Activated CD4-positive, alpha-beta memory T cell treated with anti-CD3 and anti-CD28 coated beads for 36 hours (primary cell): Measurements from ENCODE around the gene GAS6. TPM values are rescaled to one million over a fixed set of nuclear protein-coding genes. Genes with fewer than 3 reads are reported as not detected.
A peak's percentile ranks its signal among the peaks of the same experiment; 100 is the strongest.
"Not testable (repeated sequence)": the region's sequence is repeated elsewhere in the genome, so short reads cannot be mapped to it uniquely, and the experiment has no call there.

Experiments used
- CTCF ChIA-PET: fragments of 350-600 bp; sonication (Branson Sonifier 250); formaldehyde crosslinking; loops from one replicate; lab custom pipeline; 2021; ENCODE audit warnings: antibody characterized with exemption, inconsistent platforms; lab: Charles Lee
- POLR2A ChIA-PET: fragments of 350-600 bp; sonication (Branson Sonifier 250); formaldehyde crosslinking; loops from one replicate; lab custom pipeline; 2021; ENCODE audit warnings: antibody characterized with exemption; lab: Charles Lee
- DNase-seq: peaks from one replicate; pipeline ENCODE4 v3.0.0-alpha.2; 2020
- H3K27ac Mint-ChIP-seq: one replicate; pipeline ENCODE4 v1.8.0; 2021; ENCODE audit warnings: mixed read lengths
- H3K27me3 Mint-ChIP-seq: one replicate; pipeline ENCODE4 v1.8.0; 2021; ENCODE audit warnings: mixed read lengths
- H3K36me3 Mint-ChIP-seq: one replicate; pipeline ENCODE4 v1.8.0; 2021; ENCODE audit warnings: mixed read lengths
- H3K4me1 Mint-ChIP-seq: one replicate; pipeline ENCODE4 v1.8.0; 2021; ENCODE audit warnings: low read depth, mixed read lengths
- H3K4me3 Mint-ChIP-seq: one replicate; pipeline ENCODE4 v1.8.0; 2021; ENCODE audit warnings: mild to moderate bottlenecking, mixed read lengths
- H3K9me3 Mint-ChIP-seq: one replicate; pipeline ENCODE4 v1.8.0; 2021; ENCODE audit warnings: mixed read lengths
- intact Hi-C: fragments of 100-400 bp; cut with micrococcal nuclease; formaldehyde crosslinking; loops from one replicate; pipeline ENCODE4 v1.15.1; 2023
- total RNA-seq, 2 experiments: library from RNA; stranded (reverse); gene quantifications; one replicate each; pipeline ENCODE4 v1.2.3, GENCODE V29; 2021

Gene GAS6
- total RNA-seq = 1 to 10 TPM; 1.5 TPM

GRCh38 chr13:113863524-113864272 is at the start of gene GAS6:
GAS6 (minus strand) TSS chr13:113864076; CDS start chr13:113863920, 156 bp downstream.
- ChIA-PET CTCF (interaction anchor here (0.9 kb wide), 1 partner anchor 139 kb away, joined by 3 read pairs; no protein-coding TSS in a partner anchor), POLR2A (no interaction called here)
- H3K9me3 Mint-ChIP-seq = peaks cover 10% of the 10 kb centered on the region
- peaks cover 40% of the 10 kb centered on the region for H3K27me3 Mint-ChIP-seq
- H3K4me1 Mint-ChIP-seq = peaks cover 12% of the 10 kb centered on the region
- H3K36me3 Mint-ChIP-seq = peaks cover 5% of the 10 kb centered on the region
- no peak within 1 kb of the TSS for H3K27ac Mint-ChIP-seq
- peak within 1 kb of the TSS; percentile 64 for H3K4me3 Mint-ChIP-seq
- DNase-seq = no peak
- intact Hi-C loops = no loop called here

- H3K4me1 Mint-ChIP-seq, POLR2A ChIA-PET, H3K4me3 Mint-ChIP-seq, CTCF ChIA-PET, DNase-seq, H3K36me3 Mint-ChIP-seq, H3K27ac Mint-ChIP-seq, intact Hi-C loops, H3K9me3 Mint-ChIP-seq: not testable (repeated sequence)
- H3K27me3 Mint-ChIP-seq = peaks cover 38% of the 10 kb centered on the region
These were observed 49.5 kb upstream of the GAS6 start for GRCh38 chr13:113913408-113913807.

GRCh38 chr13:113912596-113912995 is 48.7 kb upstream of the GAS6 start:
- POLR2A ChIA-PET = no interaction called here
- Mint-ChIP-seq H3K36me3 (no peaks in the 10 kb centered on the region), H3K27ac (no peak overlapping the region), H3K4me3 (no peak overlapping the region), H3K9me3 (peaks cover 4% of the 10 kb centered on the region), H3K27me3 (peaks cover 39% of the 10 kb centered on the region), H3K4me1 (peaks cover 7% of the 10 kb centered on the region)
- CTCF ChIA-PET = no interaction called here
- DNase-seq = no peak
- intact Hi-C loops = no loop called here

GRCh38 chr13:113907635-113908617 is 44.0 kb upstream of the GAS6 start:
- H3K4me1 Mint-ChIP-seq = peaks cover 7% of the 10 kb centered on the region

GRCh38 chr13:113906571-113906970 is 42.7 kb upstream of the GAS6 start:
- intact Hi-C loops = no loop called here
- CTCF ChIA-PET = no interaction called here
- no peak overlapping the region for H3K27ac Mint-ChIP-seq

More at GRCh38 chr13:113907635-113908617, 44.0 kb upstream of the GAS6 start:
- H3K27ac Mint-ChIP-seq = no peak overlapping the region
- CTCF ChIA-PET = interaction anchor here (1.2 to 1.6 kb wide), 2 partner anchors 13 to 92 kb away, joined by 3 read pairs; no protein-coding TSS in a partner anchor
- H3K4me3 Mint-ChIP-seq = no peak overlapping the region
- H3K9me3 Mint-ChIP-seq = peaks cover 4% of the 10 kb centered on the region
- no peaks in the 10 kb centered on the region for H3K36me3 Mint-ChIP-seq
- peaks cover 21% of the 10 kb centered on the region for H3K27me3 Mint-ChIP-seq
- intact Hi-C loops = no loop called here
- no peak for DNase-seq
- POLR2A ChIA-PET = no interaction called here

GRCh38 chr13:113905942-113906341 is 42.1 kb upstream of the GAS6 start:
- Mint-ChIP-seq H3K27ac (no peak overlapping the region), H3K4me1 (peaks cover 7% of the 10 kb centered on the region), H3K27me3 (peaks cover 13% of the 10 kb centered on the region), H3K9me3 (no peaks in the 10 kb centered on the region), H3K4me3 (no peak overlapping the region), H3K36me3 (no peaks in the 10 kb centered on the region)
- CTCF ChIA-PET = no interaction called here
- POLR2A ChIA-PET = no interaction called here
- DNase-seq = peak; percentile 3
- intact Hi-C loops = loop anchor here (2.0 kb wide), 1 partner anchor 89 kb away; no protein-coding TSS in a partner anchor

More at GRCh38 chr13:113906571-113906970, 42.7 kb upstream of the GAS6 start:
- POLR2A ChIA-PET = no interaction called here
- peaks cover 7% of the 10 kb centered on the region for H3K4me1 Mint-ChIP-seq
- H3K9me3 Mint-ChIP-seq = no peaks in the 10 kb centered on the region
- DNase-seq = peak; percentile 6
- peaks cover 13% of the 10 kb centered on the region for H3K27me3 Mint-ChIP-seq
- H3K36me3 Mint-ChIP-seq = no peaks in the 10 kb centered on the region
- H3K4me3 Mint-ChIP-seq = no peak overlapping the region

GRCh38 chr13:113905018-113905417 is 41.1 kb upstream of the GAS6 start:
- Mint-ChIP-seq H3K27me3 (peaks cover 11% of the 10 kb centered on the region), H3K4me1 (peaks cover 7% of the 10 kb centered on the region), H3K36me3 (no peaks in the 10 kb centered on the region), H3K9me3 (no peaks in the 10 kb centered on the region), H3K4me3 (no peak overlapping the region), H3K27ac (no peak overlapping the region)
- POLR2A ChIA-PET = no interaction called here
- intact Hi-C loops = loop anchor here (2.0 kb wide), 1 partner anchor 88 kb away; no protein-coding TSS in a partner anchor
- CTCF ChIA-PET = interaction anchor here (0.5 to 1.3 kb wide), 3 partner anchors 14 to 117 kb away, joined by 3 to 4 read pairs (median 4); no protein-coding TSS in a partner anchor
- no peak for DNase-seq

- CTCF ChIA-PET = interaction anchor here (0.8 to 1.3 kb wide), 3 partner anchors 14 to 88 kb away, joined by 3 to 4 read pairs (median 4); no protein-coding TSS in a partner anchor
- no peak overlapping the region for H3K27ac Mint-ChIP-seq
- H3K4me3 Mint-ChIP-seq = no peak overlapping the region
- peak; percentile 55 for DNase-seq
- peaks cover 11% of the 10 kb centered on the region for H3K27me3 Mint-ChIP-seq
- H3K36me3 Mint-ChIP-seq = no peaks in the 10 kb centered on the region
- intact Hi-C loops = loop anchor here (2.0 kb wide), 1 partner anchor 88 kb away; no protein-coding TSS in a partner anchor
- H3K4me1 Mint-ChIP-seq = peaks cover 7% of the 10 kb centered on the region
- H3K9me3 Mint-ChIP-seq = no peaks in the 10 kb centered on the region
- POLR2A ChIA-PET = no interaction called here
These were observed 40.5 kb upstream of the GAS6 start for GRCh38 chr13:113904411-113904810.

GRCh38 chr13:113903912-113904311 is 40.0 kb upstream of the GAS6 start:
- ChIA-PET POLR2A (no interaction called here), CTCF (interaction anchor here (0.8 to 1.3 kb wide), 3 partner anchors 15 to 87 kb away, joined by 3 to 4 read pairs (median 4); no protein-coding TSS in a partner anchor)
- Mint-ChIP-seq H3K4me3 (no peak overlapping the region), H3K27ac (no peak overlapping the region), H3K27me3 (peaks cover 7% of the 10 kb centered on the region), H3K4me1 (peaks cover 3% of the 10 kb centered on the region), H3K9me3 (no peaks in the 10 kb centered on the region), H3K36me3 (no peaks in the 10 kb centered on the region)
- intact Hi-C loops = loop anchor here (2.0 kb wide), 1 partner anchor 87 kb away; no protein-coding TSS in a partner anchor
- DNase-seq = no peak

- Mint-ChIP-seq H3K4me3 (no peak overlapping the region), H3K36me3 (no peaks in the 10 kb centered on the region), H3K27me3 (peaks cover 4% of the 10 kb centered on the region), H3K27ac (no peak overlapping the region), H3K4me1 (peaks cover under 1% of the 10 kb centered on the region), H3K9me3 (no peaks in the 10 kb centered on the region)
- CTCF ChIA-PET = no interaction called here
- DNase-seq = no peak
- POLR2A ChIA-PET = no interaction called here
- intact Hi-C loops = no loop called here
These were observed 39.3 kb upstream of the GAS6 start for GRCh38 chr13:113902986-113903775.

- H3K27ac Mint-ChIP-seq = no peak overlapping the region
- ChIA-PET POLR2A (no interaction called here), CTCF (no interaction called here)
- H3K4me3 Mint-ChIP-seq = no peak overlapping the region
- no peaks in the 10 kb centered on the region for H3K36me3 Mint-ChIP-seq
- intact Hi-C loops = no loop called here
- H3K27me3 Mint-ChIP-seq = no peaks in the 10 kb centered on the region
- no peaks in the 10 kb centered on the region for H3K4me1 Mint-ChIP-seq
- DNase-seq = no peak
- no peaks in the 10 kb centered on the region for H3K9me3 Mint-ChIP-seq
These were observed 38.6 kb upstream of the GAS6 start for GRCh38 chr13:113902481-113902880.
